GM19463 (cell line): ENCODE results near the gene IRF4.

Experiments used
- ATAC-seq: cut with Tn5 transposase; IDR thresholded peaks from one replicate; pipeline ENCODE4 v1.9.1; 2021; ENCODE audit warnings: mild to moderate bottlenecking, moderate library complexity; ENCODE audit not compliant: unreplicated experiment

Gene IRF4

GRCh38 chr6:453152-453551 lies 61.6 kb downstream of the IRF4 start:
- ATAC-seq = no peak

- no peak for ATAC-seq
These were observed 62.8 kb downstream of the IRF4 start for GRCh38 chr6:454148-454991.

DNA sequence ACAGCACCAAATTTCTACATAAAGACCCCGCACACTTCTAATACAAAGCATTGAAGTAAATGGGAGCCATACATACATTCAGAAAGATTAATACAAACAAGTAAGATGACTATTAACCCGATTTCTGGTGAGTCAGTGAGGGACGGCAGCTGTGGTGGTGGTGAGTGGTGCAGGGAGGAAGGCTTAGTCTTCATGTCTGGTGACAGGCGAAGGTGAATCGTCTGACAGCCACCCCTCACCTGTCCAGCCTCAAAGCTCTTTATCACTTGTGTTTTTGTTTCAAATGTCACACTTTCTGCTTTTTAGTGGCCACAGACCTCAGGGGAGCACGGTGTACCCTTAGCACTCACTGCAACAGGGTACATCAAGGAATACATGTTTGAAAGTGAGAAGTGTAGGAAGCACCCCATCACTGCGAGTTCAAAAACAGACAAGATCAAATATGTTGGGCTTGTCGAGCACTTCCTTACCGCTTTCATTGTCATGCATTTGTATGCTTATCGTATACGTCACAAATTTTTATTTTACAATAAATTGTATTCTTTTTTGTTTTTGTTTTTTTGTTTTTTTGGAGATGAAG lies 63.5 kb downstream of the IRF4 start:
- no peak for ATAC-seq

DNA sequence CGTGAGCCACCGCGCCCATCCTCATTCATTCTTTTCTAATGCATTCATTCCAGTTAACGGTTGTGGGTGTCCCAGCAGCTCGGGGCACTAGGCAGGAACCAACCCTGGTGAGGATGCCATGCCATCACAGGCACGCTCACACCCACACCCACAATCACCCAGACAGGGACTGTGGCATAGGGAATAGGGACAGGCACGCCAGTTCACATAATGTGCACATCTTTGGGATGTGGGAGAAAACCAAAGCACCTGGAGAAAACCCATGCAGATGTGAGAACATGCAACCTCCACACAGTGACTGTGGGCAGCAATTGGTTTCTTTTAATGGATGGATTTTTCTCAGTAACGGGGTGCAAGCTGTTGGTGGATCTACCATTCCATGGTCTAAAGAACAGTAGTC lies 64.3 kb downstream of the IRF4 start:
- no peak for ATAC-seq

DNA sequence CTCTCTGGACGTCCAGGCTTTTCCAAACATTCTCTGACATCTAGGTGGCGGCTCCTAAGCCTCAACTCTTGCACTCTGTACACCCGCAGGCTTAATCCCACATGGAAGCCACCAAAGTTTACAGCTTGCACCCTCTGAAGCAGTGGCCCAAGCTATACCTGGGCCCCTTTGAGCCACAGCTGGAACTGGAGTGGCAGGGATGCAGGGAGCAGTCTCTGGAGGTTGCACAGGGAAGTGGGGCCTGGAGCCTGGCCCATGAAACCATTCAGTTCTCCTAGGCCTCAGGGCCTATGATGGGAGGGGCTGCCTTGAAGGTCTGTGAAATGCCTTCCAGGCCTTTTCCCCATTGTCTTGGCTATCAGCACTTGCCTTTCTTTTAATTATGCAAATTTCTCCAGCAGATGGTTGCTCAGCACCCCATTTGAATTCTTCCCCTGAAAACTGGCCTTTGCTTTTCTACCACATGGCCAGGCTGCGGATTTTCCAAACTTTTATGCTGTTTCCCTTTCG lies 64.9 kb downstream of the IRF4 start:
- ATAC-seq = no peak

- ATAC-seq = no peak
These were observed 65.3 kb downstream of the IRF4 start for GRCh38 chr6:456887-457286.
